ENCODE data around the gene ELL2. TPM values are rescaled to one million over a fixed set of nuclear protein-coding genes. Genes with fewer than 3 reads are reported as not detected.
"Not testable (repeated sequence)": the region's sequence is repeated elsewhere in the genome, so short reads cannot be mapped to it uniquely, and the experiment has no call there.

Gene ELL2
- total RNA-seq, 2 donors from 2014 or later: 39.1 to 77.7 TPM

DNA sequence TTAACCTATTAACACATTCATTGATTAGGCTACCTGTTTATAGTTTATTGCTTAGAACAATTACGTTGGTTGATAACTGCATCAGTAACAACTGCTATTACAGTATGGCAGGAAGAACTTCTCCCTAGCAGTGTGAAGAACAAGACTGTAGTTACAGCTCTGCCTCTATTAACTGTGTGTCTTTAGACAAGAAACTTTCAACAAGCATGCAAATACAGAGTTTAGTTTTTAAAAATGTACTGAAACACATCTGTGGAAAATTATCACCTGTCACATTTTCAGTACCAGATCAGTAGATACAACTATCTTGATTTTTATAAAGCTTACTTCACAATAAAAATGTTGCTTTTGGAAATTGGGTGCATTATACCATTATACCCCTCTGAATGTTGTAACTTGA is 22.2 kb downstream of the ELL2 start:
- ATAC-seq (no peak), DNase-seq (no peak)
- intact Hi-C loops (cut with DNase I): no loop called here

DNA sequence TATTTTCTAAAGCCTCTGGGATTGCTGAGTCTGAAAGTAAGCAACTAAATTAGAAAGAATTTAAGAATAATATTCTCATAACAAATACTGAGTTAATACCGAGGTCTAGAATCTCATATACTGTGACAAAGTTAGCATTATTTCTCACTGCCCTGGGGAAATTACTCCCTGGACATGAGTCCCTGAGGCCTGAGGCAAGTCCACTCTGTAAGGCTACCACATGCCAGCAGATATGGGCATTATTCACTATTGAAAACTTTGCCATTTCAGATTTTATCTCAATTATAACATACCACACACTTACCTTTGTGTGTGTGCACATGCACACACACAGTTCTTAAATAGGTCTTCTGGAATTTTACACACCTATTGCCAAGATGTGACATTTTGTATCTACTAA is 22.9 kb downstream of the ELL2 start:
- no peak for DNase-seq
- no peak for ATAC-seq
- intact Hi-C loops (cut with DNase I): no loop called here

DNA sequence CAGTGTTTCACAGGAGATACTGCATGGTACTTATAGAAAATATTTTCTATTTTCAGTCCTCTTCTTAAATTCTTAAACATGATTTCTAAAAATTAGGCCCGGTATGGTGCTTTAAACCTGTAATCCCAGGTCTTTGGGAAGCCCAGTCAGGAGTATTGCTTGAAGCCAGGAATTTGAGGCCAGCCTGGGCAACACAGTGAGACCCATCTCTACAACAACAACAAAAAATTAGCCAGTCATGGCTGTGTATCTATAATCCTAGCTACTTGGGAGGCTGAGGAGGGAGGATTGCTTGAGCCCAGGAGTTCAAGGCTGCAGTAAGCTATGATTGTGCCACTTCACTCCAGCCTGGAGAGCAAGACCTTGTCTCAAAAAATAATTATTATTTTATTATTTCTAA is 23.3 kb downstream of the ELL2 start:
- intact Hi-C loops (cut with DNase I): no loop called here
- ATAC-seq (no peak), DNase-seq (no peak)

DNA sequence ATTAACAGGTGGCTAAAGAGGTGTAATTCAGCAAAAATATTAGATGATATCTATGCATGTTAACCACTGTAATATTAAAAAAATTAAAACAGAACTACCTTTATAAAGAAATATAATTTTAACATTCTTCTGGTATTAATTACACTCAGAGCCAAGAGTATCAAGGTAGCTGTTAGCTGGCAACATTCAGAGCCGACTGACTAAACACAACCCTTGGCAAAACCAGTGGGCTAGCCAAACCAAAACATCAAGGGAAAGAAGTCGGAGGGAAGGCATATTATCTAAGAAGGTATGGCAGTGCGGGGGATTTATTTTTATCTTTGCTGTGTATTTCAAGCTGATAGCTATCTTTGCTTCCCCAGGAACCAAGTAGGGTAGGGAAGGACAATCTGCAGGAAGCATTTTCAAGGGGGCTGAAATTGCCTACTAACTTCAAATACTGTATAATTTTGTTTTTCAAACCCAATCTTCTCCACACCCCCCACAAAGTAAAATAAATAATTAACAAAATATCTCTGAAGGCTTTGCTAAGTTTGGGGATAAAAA is 24.0 kb downstream of the ELL2 start:
- no peak for DNase-seq

DNA sequence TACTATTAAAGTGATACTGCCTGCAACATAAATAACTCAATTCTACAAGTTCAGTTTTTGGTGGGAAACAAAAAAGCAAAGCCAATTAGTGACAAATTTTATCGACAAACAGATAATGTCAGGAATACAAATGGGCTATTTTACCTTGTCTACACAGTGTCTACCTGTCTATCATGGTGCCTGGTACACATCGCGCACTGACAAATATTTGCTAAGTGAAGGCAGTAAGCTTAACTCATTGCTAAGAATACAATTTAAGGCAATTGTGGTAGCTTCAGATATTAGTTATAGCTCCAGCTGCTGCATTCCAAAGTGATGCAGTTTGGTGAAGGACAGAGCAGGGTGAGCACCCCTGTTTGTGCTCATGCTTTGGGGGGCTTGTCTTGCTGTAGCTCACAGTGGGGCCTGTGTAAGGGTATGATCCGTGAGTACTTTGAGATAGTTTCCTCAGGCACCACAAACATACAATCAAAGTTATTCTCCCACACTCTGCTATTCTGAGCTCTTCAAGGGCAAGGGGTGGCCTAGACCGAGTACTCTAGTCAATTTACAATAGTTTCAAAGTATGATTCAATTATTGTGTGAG is 24.7 kb downstream of the ELL2 start:
- ATAC-seq: no peak
- DNase-seq: no peak
- intact Hi-C loops (cut with DNase I): no loop called here

More for the DNA sequence above, 24.0 kb downstream of the ELL2 start:
- ATAC-seq: no peak
- intact Hi-C loops (cut with DNase I): no loop called here

DNA sequence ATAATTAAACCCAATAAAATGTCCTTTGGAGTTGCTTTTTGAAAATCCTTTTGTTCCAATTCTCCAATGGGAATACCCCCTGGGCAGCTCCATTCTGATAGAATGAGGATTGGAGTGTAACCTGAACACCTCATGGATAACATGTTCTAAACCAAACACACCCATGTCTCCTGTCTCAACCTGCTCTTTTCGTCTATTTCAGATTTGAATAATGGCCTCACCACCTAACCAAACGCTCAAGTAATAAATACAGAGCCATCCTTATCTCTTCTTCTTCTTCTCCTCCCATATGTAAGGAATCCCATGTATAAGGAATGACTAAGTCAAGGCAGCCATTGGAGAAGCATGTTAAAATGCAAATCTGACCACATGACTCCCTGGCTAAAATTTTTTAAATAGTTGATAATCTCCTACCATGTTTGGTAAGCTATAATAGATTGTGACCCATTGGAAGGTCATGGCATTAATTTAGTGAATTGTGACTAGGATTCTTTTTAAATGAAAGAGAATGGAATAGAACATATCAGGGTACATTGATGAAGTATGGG is 26.0 kb downstream of the ELL2 start:
- intact Hi-C loops (cut with DNase I): no loop called here
- no peak for ATAC-seq
- no peak for DNase-seq

DNA sequence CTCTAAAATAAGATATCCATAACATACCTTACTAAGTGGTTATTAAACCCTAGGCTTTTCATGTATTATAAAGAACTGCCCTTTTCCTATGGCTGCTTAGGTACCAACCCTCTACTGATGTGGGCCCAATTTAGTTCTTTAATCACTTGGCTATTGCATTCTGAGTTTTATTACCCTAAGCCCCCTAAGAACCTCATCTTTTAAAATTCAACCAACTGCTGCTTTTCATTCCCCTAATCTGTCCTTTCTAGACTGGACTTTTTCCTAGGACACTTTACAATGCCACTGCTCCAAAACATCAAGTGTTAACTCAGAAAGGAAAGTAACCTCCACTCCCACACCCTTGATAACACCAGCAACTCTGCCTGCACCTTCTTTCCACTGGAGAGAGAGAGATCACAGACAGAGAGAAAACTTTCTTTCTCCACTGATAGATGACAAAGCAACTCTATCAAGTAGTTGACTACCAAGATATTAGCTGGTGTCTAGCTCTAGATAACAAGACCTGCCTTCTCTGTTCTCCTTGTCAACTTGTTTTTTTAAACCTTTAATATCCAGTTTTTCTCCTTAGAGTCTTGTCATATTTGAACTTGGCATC is 27.3 kb downstream of the ELL2 start:
- intact Hi-C loops (cut with DNase I): no loop called here
- DNase-seq: no peak
- peak in 1 of 2 donors; percentile 40 for ATAC-seq

DNA sequence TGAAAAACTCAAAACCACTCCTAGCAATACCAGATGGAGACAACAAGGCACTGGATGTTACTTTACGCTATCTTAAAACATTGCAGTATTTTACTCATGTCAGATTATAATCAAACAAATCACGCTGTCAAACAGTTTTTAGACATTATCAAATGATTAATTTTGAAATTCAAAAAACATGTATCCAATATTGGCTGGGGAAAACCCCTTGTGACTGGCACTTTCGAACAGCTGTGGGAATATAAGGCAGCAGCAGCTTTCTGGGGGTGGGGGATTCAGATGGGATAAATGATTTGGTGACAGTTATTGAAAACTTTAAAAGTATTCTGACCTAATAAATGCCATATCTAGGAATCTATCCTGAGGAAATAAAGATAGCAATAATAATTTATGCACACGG is 28.7 kb downstream of the ELL2 start:
- intact Hi-C loops (cut with DNase I): no loop called here
- no peak for ATAC-seq
- no peak for DNase-seq

DNA sequence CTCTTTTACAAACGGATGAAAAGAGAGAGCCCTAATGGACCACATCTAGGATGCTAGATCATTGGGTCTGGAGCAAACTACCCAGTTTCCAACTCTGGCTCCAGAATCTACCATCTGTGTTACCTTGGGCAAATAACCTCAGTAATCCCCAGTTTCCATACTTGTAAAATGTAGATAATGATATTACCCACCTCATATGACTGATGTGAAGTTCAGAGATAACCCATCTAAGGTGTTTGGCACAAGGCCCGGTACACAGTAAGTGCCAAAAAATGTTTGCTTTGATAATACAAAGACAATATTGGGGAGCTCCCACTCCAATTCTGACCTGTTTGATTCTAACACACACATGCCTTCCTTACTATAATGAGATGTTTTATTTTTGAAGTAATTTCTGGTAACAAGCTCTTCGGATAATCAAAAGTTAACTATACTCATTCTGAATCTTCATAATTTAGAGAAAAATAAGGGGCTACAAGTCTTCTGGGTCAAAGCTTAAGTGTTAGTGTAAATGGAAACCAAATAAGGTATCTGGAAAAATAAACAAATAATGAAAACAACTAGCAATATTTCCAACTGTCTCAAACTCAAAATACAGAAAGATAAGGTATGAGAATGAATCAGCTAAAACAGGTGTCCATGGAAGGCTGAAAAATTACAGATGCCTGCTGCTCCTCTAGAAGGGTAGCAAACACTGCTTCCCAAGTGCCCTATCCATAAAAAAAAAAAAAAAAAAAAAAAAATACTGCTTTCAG is 30.4 kb downstream of the ELL2 start:
- ATAC-seq (no peak), DNase-seq (no peak)
- intact Hi-C loops (cut with DNase I): no loop called here

DNA sequence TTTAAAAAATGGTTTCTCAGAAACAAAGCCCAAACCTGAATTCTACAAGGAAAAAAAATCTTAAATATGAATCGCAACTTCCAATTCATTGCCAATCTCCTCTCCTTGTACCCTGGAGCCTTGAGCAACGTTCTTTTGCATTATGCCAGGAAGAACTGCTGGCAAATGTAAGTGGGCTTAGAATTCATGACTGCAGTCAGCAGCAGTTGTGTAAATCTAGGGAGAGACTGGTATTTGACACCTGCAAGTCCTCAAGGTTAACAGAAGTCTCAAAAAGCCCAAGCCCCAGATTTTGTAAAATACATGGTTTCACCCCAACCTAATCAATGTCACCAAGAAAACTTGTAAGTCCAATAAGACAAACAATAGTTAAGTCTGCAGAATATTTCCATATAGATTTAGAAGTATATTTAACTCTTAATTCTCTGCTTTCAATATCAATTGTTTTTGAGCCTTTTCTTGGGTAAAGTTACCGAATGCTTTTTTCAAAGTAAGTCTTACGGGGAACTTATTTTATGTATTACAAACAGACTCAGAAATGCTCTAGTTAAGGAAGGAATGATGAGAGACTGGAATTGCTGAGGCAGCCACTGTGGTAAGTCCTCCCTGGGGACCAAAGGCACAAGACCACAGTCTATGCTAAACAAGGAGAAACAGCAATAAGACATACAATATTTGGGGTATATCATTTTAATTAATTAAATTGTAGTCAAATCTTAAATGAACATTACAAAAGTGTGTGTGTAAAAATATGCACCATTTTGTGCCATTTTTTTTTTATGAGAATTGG is 31.3 kb downstream of the ELL2 start:
- no peak for DNase-seq
- ATAC-seq: no peak
- intact Hi-C loops (cut with DNase I): no loop called here

DNA sequence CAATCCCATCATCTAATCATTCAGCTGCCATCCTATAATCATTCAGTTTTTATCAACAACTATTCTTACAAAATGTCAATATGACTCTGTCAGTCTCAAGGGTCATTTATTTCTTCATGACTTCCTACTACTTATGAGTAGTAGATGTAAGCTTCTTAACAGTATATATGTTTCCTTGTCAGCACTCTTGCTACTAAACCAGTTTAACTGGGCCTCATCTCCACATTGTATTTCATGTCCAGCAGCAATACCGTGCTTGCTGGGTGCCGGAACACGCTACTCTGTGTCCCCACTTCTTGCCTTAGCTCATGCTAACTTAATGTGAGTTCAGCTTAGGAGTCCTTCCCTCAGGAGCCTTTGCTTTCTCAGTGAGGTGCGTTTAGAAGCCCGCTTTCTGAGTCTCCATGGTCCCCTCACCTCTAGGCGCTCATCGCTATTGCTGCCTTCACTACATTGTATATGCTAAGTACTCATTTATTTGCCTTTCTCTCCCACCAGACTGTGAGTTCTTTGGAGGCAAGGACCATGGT is 32.9 kb downstream of the ELL2 start:
- DNase-seq (no peak), ATAC-seq (peak in 1 of 2 donors; percentile 11)
- intact Hi-C loops (cut with DNase I): no loop called here

DNA sequence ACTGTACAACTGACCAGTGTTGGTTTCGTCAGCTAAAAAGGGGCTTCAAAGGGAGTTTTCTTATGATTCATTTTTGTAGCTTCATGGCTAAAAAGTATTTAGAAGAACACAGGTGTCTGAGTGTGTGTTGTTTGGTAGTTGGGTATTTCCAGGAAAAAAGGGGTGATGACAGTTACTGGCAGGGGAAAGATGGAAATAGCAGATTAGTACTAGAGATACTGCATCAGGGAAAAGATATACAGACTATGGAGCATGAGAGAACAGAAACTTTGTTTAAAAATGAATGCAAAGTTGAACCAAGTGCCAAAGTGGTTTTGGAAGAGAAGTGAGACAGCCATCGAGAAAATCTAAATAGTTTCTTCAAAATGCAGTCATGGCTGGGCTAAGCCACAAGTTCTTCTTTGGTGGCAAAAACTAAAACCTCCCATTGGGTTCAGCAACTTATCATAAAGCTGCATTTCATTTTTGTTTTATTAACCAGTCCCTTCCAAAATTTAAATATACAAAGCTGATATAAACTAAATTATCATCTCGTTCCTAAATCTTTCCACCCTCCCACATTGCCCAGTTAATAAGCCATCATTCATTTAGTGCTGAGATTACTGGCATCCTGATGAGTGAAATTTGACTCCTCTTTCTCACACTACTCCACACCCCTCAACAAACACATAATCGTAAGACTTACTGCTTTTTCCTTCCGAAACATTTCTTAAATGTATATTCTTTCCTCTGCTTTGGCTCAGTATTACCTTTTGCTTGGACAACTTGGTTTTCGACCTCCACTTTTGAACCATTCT is 33.5 kb downstream of the ELL2 start:
- peak in 1 of 2 donors; percentile 47 for ATAC-seq
- no peak for DNase-seq
- intact Hi-C loops (cut with DNase I): no loop called here

DNA sequence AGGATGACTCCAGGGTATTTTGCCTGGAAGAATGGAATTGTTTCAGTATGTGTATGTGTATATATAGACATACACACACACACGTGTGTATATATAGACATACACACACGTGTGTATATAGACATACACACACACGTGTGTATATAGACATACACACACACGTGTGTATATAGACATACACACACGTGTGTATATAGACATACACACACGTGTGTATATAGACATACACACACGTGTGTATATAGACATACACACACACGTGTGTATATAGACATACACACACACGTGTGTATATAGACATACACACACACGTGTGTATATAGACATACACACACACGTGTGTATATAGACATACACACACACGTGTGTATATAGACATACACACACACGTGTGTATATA is 34.4 kb downstream of the ELL2 start:
- intact Hi-C loops (cut with DNase I); ATAC-seq; DNase-seq: not testable (repeated sequence)

DNA sequence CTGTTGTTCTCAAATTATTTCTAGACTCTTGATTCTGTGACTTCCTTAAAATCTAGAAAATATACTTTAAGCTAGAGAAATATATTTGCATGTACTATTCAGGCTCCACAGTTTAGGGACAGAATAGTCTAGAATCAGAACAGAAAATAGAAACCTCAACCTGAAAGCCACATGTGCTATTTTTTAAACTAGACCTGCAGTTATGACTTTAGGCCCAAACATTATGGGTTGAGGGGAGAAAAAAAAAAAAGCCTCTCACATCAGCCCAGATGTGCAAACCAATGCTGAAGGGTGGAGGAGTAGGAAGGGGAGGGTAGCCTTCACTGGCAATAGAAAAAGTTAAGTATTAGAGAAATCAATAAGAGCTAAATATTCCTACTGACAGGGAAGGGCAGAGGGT is 35.7 kb downstream of the ELL2 start:
- intact Hi-C loops (cut with DNase I): no loop called here
- DNase-seq (no peak), ATAC-seq (no peak)

DNA sequence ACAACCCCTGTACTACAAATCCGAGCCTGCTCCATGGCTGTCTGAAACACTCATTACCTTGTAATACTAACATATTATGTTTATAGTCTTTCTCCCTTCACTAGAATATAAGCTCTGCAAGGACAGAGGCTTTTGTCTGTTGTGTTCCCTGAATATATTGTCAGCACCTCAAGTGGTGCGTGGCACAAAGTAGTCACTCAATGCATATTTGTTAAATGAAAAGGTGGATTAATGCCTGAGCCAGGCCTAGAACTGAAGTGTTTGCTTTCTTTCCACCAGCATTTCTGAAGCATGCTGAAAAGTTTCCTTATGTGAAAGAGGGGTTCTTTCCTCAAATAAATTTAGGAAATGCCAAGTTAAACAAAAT is 36.3 kb downstream of the ELL2 start:
- DNase-seq (no peak), ATAC-seq (no peak)
- intact Hi-C loops (cut with DNase I): no loop called here

DNA sequence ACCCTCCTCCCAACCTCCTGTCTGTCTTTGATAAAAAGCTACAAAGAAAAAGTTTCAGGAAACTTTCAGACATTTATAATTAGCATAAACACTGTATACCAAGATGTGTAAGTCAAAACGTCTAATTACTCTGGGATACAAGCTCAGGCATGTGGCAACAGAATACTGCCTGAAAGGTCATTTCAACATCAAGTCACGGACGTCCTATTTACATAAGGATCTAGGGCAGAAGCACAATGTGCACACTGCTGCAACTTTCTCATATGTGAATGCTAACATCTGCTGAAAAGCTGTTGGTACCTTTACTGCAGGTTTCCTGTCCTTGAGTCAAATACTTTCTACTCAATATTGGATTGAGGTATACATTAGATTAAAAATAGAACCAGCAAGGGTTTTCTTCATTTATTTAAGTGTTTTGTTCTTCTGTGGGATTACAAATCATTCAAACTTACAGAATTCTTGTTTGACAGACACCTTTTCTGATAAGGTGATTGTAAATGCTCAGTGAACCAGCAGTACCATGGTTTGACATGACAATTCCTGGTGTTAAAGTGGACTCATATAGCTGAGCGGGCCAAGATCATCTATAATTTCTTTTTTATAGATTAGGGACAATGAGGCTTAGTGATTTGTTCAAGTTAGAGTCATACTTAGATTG is 36.8 kb downstream of the ELL2 start:
- no peak for DNase-seq
- intact Hi-C loops (cut with DNase I): no loop called here
- peak in 1 of 2 donors; percentile 70 for ATAC-seq

DNA sequence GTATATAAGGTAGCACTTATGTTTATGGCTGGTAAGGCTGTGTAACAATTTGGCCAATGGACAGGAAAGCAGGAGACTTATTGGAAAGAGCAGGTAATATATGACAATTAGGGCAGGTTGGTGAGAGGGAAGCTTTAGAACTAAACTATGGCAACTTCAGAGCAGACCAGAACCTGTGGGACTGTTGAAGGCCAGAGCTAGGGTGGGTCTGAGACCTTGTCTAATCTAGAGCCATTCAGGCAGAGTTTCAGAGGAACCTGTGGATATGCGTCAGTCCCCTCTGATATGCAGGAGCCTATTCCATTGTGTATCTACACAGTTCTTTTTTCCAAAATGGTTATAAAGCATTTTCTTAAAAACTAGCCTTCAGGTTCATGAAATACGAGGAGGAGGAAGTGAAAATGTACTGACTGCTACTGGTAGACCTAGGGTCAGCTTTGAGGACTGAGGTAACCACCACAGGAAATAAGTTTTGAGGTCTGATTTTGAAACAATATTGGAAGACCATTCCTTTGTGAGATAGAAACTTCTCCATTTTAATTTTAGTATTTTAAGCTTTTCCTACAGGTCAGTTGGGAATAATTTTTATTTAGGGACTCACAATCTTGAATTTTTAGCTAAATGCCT is 37.6 kb downstream of the ELL2 start:
- ATAC-seq (no peak), DNase-seq (no peak)
- intact Hi-C loops (cut with DNase I): no loop called here

DNA sequence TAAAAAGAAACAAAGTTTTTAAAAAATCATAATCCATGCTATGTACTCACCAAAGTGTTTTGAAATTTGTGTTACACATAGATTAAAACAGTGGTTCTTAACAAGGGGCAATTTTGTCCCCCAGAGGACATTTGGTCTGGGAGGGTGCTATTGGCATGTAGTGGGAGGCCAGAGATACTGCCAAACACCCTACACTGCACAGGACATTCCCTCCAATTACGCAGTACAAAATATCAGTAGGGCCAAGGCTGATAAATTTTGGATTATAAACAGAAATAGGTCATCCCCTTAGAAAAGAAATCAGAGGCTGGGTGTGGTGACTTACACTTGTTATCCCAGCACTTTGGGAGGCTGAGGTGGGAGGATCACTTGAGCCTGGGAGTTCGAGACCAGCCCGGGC is 38.9 kb downstream of the ELL2 start:
- intact Hi-C loops (cut with DNase I): no loop called here
- DNase-seq (no peak), ATAC-seq (no peak)

All from left cardiac atrium (tissue), 4 donors.